HG03066 (cell line): ENCODE data around the gene NFIC.
"Not testable (repeated sequence)": the region's sequence is repeated elsewhere in the genome, so short reads cannot be mapped to it uniquely, and the experiment has no call there.

Source experiments
- ATAC-seq: cut with Tn5 transposase; IDR thresholded peaks from one replicate; pipeline ENCODE4 v1.9.1; 2021; ENCODE audit warnings: low read depth; ENCODE audit not compliant: unreplicated experiment

Gene NFIC

GRCh38 chr19:3336680-3337523 is 29.5 kb upstream of the NFIC start:
- ATAC-seq, result no peak

- ATAC-seq, result no peak
These were observed 27.7 kb upstream of the NFIC start for GRCh38 chr19:3338541-3339181.

GRCh38 chr19:3340340-3340739 is 26.0 kb upstream of the NFIC start:
- no peak for ATAC-seq

- ATAC-seq, result no peak
These were observed 24.1 kb upstream of the NFIC start for GRCh38 chr19:3342246-3342645.

- not testable (repeated sequence) for ATAC-seq
These were observed 23.4 kb upstream of the NFIC start for GRCh38 chr19:3342962-3343361.

GRCh38 chr19:3343619-3344502 is 22.5 kb upstream of the NFIC start:
- no peak for ATAC-seq

GRCh38 chr19:3344608-3345598 is 21.5 kb upstream of the NFIC start:
- ATAC-seq, result no peak

- ATAC-seq, result no peak
These were observed 20.4 kb upstream of the NFIC start for GRCh38 chr19:3345850-3346460.

GRCh38 chr19:3346677-3347353 is 19.6 kb upstream of the NFIC start:
- no peak for ATAC-seq

GRCh38 chr19:3348042-3348441 is 18.3 kb upstream of the NFIC start:
- no peak for ATAC-seq

GRCh38 chr19:3348469-3348868 is 17.9 kb upstream of the NFIC start:
- ATAC-seq, result not testable (repeated sequence)

GRCh38 chr19:3350014-3350663 is 16.2 kb upstream of the NFIC start:
- ATAC-seq, result no peak

GRCh38 chr19:3351702-3352447 is 14.5 kb upstream of the NFIC start:
- no peak for ATAC-seq

GRCh38 chr19:3353493-3353892 is 12.9 kb upstream of the NFIC start:
- ATAC-seq, result no peak

GRCh38 chr19:3356805-3357204 is 9.6 kb upstream of the NFIC start:
- ATAC-seq, result no peak

GRCh38 chr19:3357271-3357991 is 9.0 kb upstream of the NFIC start:
- no peak for ATAC-seq
